SIG-M5 treated with dmso at 0.1 percent for 504 hours (cell line): ENCODE results near the gene PTGS1.
"Not testable (repeated sequence)": the region's sequence is repeated elsewhere in the genome, so short reads cannot be mapped to it uniquely, and the experiment has no call there.

ENCODE experiments used
- DNase-seq: peaks from one replicate; lab custom pipeline; 2025; ENCODE audit not compliant: unreplicated experiment; lab: John Stamatoyannopoulos, UW

PTGS1 gene

DNA sequence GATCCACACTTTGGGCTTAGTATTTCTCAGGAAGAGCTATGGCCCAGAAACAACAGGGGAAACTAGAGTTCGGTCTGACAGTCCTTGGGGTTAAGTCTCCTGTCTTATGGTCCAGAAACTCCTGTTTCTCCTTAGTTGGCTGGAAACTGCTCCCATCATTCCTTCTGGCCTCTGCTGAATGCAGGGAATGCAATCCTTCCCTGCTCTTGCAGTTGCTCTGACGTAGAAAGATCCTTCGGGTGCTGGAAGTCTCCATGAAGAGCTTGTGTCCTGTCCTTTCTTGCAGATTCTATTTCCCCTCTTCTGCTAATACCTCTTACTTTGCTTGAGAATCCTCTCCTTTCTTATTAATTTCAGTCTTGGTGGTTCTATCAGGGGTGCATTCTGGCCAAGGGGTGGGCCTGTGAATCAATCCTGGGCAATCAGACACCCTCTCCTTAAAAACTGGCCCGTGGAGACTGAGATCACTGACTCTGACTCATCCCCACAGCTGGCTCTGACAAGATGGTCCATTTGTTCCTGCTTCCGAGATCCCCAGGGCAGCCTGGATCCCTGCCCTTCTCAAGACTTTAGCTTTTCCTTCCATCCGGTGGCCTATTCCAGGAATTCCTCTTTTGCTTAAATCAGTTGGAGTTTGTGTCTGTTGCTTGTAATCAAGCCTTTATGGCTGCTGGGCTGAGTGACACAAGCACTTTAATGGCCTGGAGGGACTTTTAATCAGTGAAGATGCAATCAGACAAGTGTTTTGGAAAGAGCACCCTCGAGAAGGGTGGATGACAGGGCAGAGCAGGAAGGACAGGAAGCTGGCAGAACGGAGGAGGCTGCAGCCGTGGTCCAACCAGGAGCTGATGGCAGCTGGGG lies 23.7 kb downstream of the PTGS1 start:
- DNase-seq: no peak

GRCh38 chr9:122396614-122397148 lies 25.9 kb downstream of the PTGS1 start:
- no peak for DNase-seq

DNA sequence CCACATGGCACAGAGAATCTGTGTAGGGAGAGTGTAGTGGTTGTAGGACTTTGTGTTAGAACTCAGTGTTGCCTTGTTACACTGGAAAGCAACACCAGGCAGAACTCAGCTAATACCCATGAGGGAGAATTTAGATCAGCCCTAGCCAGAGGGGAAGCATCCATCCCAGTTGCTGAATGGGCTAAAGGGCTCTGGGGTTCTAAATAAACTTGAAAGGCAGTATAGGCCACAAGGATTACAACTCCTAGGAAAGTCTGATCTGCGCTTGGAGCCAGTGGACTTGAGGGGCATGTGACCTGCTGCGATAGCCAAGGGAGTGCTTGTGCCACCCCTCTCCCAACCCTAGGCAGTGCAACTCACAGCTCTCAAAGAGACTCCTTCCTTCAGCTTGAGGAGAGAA lies 26.9 kb downstream of the PTGS1 start:
- DNase-seq: no peak

GRCh38 chr9:122398371-122398924 lies 27.6 kb downstream of the PTGS1 start:
- DNase-seq: no peak

- no peak for DNase-seq
Observed at GRCh38 chr9:122401896-122402295, 31.1 kb downstream of the PTGS1 start.

DNA sequence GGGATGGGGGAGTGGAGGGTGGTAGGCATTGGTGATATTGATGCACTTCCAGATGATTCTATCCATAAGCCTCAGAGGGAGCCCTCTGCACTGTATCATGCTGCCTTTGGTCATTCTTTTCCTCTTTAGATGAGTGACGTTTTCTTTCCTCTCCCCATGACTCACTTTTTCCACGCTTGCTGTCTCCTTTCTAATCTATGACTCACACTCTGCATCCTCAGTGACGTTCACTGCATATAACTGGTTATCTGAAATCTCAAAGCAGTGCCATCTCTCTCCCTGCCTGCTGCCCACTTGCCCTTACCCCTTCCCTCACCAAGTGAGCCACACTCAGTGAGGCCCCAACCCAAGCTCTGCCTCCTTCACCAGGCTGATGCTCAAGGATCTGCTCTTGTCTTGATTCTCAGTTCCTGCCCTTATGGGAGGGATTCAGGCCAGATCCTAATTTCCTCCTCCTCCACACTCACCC lies 31.6 kb downstream of the PTGS1 start:
- DNase-seq: peak; percentile 49

DNA sequence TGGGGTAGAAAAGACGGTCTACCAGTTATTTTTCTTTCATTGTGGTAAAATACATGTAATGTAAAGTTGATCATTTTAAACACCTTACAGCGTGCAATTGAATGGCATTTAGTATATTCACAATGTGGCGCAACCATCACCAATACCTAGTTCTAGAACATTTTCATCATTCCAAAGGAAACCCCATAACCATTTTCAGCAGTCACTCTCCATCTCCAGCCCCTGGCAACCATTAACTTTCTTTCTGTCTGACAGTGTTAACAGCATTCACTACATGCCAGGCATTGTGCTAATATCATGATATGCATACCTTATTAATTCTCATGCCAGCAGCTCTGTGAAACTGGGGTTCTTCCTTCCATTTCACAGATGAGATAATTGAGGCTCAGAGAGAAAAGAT lies 32.0 kb downstream of the PTGS1 start:
- no peak for DNase-seq

- no peak for DNase-seq
Observed at GRCh38 chr9:122403381-122404000, 32.7 kb downstream of the PTGS1 start.

DNA sequence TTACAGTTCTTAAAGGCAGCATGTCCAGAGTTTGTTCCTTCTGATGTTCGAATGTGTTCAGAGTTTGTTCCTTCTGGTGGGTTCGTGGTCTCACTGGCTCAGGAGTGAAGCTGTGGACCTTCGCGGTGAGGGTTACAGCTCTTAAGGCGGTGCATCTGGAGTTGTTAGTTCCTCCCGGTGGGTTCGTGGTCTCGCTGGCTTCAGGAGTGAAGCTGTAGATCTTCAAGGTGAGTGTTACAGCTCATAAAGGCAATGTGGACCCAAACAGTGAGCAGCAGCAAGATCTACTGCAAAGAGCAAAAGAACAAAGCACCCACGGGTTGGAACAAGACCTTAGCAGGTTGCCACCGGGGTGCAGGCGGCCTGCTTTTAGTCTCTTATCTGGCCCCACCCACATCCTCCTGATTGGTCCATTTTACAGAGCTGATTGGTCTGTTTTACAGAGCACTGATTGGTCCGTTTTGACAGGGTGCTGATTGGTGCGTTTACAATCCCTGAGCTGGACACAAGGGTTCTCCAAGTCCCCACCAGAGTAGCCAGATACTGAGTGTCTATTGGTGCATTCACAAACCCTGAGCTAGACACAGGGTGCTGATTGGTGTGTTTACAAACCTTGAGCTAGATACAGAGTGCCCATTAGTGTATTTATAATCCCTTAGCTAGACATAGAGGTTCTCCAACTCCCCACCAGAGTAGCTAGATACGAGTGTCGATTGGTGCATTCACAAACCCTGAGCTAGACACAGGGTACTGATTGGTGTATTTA lies 34.7 kb downstream of the PTGS1 start:
- DNase-seq: not testable (repeated sequence)

DNA sequence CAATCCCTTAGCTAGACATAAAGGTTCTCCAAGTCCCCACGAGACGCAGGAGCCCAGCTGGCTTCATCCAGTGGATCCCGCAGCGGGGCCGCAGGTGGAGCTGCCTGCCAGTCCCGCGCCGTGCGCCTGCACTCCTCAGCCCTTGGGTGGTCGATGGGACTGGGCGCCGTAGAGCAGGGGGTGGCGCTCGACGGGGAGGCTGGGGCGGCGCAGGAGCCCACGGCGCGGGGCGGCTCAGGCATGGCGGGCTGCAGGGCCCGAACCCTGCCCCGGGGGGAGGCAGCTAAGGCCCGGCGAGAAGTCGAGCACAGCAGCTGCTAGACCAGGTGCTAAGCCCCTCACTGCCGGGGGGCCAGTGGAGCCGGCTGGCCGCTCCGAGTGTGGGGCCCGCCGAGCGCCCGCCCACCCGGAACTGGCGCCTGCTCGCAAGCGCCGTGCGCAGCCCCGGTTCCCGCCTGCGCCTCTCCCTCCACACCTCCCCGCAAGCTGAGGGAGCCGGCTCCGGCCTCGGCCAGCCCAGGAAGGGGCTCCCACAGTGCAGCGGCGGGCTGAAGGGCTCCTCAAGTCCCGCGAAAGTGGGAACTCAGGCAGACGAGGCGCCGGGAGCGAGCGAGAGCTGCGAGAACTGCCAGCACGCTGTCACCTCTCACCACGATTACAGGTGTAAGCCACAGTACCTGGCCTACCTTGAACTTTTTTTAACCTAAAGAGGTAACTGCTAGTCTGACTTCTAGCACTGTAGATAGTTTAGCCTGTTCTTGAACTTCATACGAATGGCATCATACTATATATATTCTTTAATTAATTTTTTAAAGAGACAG lies 35.5 kb downstream of the PTGS1 start:
- DNase-seq: no peak

DNA sequence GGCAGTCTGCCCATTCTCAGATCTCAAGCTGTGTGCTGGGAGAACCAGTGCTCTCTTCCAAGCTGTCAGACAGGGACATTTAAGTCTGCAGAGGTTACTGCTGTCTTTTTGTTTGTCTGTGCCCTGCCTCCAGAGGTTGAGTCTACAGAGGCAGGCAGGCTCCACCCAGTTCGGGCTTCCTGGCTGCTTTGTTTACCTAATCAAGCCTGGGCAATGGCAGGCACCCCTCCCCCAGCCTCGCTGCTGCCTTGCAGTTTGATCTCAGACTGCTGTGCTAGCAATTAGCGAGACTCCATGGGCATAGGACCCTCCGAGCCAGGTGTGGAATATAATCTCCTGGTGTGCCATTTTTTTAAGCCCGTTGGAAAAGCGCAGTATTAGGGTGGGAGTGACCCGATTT lies 43.3 kb downstream of the PTGS1 start:
- DNase-seq: not testable (repeated sequence)

DNA sequence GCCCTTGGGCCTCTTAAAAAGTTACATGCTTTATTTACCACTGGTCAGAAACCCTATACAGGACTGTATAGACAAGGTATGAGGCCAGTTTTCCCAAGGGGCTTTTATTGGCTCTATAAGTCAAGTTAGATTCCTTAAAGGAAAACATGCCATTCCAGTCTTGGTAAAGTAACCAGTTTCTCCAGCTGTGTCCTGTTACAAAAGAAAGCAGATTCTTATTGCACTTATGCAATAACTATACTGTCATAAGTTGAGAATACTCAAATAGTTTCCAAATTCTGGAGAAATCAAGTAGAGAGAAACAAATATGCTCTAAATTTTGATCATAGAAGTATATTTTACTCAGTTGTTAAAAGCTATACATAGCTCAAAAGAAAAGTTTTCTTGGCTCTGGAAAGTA lies 47.2 kb downstream of the PTGS1 start:
- no peak for DNase-seq

GRCh38 chr9:122420315-122420714 lies 49.5 kb downstream of the PTGS1 start:
- DNase-seq: no peak

- DNase-seq: no peak
Observed at GRCh38 chr9:122425087-122425486, 54.3 kb downstream of the PTGS1 start.

DNA sequence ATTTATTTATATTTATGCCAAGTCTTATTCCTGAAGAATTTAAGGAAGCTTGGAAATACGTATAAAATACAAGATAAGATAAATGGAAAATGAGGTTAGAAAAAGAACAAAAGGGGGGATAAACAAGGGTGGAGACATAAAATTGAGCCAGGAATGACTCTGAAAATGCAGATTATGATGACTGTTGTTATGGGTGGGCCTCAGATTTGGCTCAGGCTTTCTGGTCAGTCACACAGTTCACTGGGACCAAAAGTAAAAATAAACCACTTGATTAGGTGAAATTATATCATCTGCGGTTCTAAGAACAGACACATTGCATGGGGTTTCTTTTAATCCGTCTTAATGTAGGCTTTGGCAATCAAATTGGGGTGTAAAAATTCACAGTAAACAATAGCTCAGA lies 55.9 kb downstream of the PTGS1 start:
- no peak for DNase-seq

DNA sequence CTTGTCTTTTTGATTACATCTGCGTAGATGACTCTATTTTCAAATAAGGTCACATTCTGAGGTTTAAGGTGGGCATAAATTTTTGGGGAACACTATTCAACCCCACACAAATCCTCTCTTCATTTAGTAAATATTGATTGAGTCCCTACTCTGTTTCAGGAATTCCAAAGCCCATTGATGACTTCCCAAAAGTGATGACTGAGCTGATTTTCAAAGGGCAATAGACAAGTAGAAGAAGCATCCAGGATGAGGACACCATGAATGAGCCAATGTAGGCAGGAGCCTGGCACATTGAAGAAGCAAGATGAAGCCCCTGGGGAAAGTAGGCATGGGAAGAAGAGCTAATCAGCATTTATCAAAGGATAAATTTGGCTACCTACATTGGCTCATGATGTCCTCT lies 71.7 kb downstream of the PTGS1 start:
- DNase-seq: no peak

DNA sequence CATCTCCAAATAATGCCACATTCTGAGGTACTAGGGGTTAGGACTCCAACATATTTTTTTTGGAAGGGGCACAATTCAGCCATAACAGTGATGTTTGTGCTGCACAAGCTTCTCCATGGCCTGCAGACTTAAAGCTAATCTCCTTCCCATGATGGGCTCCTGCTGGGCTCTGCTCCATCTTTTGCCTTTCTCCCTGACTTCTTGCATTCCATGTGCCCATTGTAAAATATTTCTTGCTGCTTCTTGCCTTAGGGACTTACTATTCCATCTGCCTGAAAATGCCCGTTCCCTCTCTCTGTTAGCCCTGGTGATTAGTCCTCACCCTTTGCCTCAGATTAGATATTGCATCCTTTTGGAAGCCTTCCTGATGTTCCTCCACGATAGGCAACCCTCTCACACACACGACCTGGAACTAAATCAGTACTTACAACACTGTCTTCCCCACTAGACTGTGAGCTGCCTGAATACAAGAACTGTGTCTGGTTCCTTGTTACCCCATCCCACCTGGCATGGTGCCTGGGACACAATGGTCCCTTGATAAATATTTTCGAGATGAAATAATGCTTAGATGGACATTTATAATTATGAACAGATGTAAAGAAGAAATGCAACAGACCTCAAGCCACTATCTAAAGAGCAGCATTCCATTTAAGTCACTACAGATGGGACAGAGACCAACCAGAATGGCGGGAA lies 73.4 kb downstream of the PTGS1 start:
- DNase-seq: no peak
